ENCODE measurements around the gene CDC42BPG.
"Not testable (repeated sequence)": the region's sequence is repeated elsewhere in the genome, so short reads cannot be mapped to it uniquely, and the experiment has no call there.

Gene CDC42BPG

GRCh38 chr11:64850979-64851567, 6.6 kb upstream of the CDC42BPG start:
- no peak for DNase-seq (ENCODE audit: low spot score)

GRCh38 chr11:64849598-64850356, 5.3 kb upstream of the CDC42BPG start:
- no peak for DNase-seq (ENCODE audit: low spot score)

GRCh38 chr11:64848826-64849597, 4.6 kb upstream of the CDC42BPG start:
- peak; percentile 15 for DNase-seq (ENCODE audit: low spot score)

GRCh38 chr11:64848214-64848825, 3.9 kb upstream of the CDC42BPG start:
- no peak for DNase-seq (ENCODE audit: low spot score)

GRCh38 chr11:64846998-64847666, 2.7 kb upstream of the CDC42BPG start:
- peak; percentile 97 for DNase-seq (ENCODE audit: low spot score)

GRCh38 chr11:64845776-64846129, 1.3 kb upstream of the CDC42BPG start:
- DNase-seq (ENCODE audit: low spot score): not testable (repeated sequence)

- no peak for DNase-seq (ENCODE audit: low spot score)
Observed at GRCh38 chr11:64845129-64845775, 799 bp upstream of the CDC42BPG start.

GRCh38 chr11:64843686-64844329, 645 bp downstream of the CDC42BPG start:
- DNase-seq (ENCODE audit: low spot score): no peak

- no peak for DNase-seq (ENCODE audit: low spot score)
Observed at GRCh38 chr11:64842851-64843685, 1.4 kb downstream of the CDC42BPG start.

GRCh38 chr11:64842366-64842759, 2.1 kb downstream of the CDC42BPG start:
- DNase-seq (ENCODE audit: low spot score): no peak

GRCh38 chr11:64841592-64842365, 2.7 kb downstream of the CDC42BPG start:
- DNase-seq (ENCODE audit: low spot score): no peak

- no peak for DNase-seq (ENCODE audit: low spot score)
Observed at GRCh38 chr11:64839887-64840782, 4.3 kb downstream of the CDC42BPG start.

GRCh38 chr11:64839335-64839734, 5.1 kb downstream of the CDC42BPG start:
- no peak for DNase-seq (ENCODE audit: low spot score)

- no peak for DNase-seq (ENCODE audit: low spot score)
Observed at GRCh38 chr11:64838600-64839334, 5.7 kb downstream of the CDC42BPG start.

- no peak for DNase-seq (ENCODE audit: low spot score)
Observed at GRCh38 chr11:64837887-64838351, 6.5 kb downstream of the CDC42BPG start.

- DNase-seq (ENCODE audit: low spot score): no peak
Observed at GRCh38 chr11:64836448-64837072, 7.9 kb downstream of the CDC42BPG start.

All from hematopoietic multipotent progenitor cell treated with erythropoietin and hydrocortisone succinate and interleukin-3 and kit ligand, for 17 days (in vitro differentiated cells).